HG03469 (cell line): Measurements from ENCODE around the gene GTPBP1.

Experiments
- ATAC-seq: cut with Tn5 transposase; IDR thresholded peaks from one replicate; pipeline ENCODE4 v1.9.1; 2021; ENCODE audit warnings: mild to moderate bottlenecking, moderate library complexity, moderate number of reproducible peaks; ENCODE audit not compliant: unreplicated experiment

GTPBP1 gene

DNA sequence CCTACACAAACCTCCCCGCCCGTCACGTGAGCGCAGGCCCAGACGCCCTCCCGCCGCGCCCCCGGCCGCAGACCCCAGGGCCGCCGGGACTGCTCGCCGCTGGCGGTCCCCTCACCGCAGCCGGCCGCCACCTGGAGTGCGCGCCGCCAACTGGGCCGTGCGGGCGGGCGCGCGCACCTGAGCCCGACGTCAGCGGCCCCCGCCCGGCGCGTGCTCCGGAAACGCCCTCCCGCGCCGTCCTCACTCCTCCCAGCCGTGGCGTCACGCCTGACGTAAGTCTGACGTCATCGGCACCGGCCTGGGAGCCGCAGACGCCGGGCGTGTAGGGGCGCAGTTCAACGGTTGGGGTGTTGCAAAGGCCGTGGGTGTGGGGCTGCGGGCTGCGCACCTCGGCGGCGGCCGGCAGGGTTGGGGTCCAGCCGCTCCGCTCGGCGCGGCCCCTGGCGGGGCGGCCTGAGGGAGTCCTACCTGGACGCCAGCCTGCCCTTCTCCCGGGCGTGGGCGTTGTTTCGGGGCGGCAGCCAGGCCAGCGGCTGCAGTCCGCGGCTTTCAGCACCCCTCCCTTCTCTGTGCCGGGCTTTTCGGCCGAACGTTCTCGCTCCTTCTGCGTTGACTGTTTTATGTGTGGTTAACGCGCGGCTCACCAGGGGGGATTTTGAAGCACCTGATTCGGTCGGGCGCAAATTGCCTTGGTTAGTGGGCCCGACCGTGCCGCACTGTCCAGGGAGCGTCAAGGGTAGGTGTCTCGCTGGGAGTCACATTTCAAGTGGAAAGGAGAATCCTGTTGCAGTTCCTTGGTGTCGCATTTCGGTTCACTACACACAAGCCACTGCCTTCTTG, 4.7 kb upstream of the GTPBP1 start, which contains the start of gene JOSD1:
Gene JOSD1 (minus strand): TSS at position 155 of the 840 bp plus-strand sequence. CDS start 956 bp downstream, outside the sequence.
- peak; percentile 21 for ATAC-seq

DNA sequence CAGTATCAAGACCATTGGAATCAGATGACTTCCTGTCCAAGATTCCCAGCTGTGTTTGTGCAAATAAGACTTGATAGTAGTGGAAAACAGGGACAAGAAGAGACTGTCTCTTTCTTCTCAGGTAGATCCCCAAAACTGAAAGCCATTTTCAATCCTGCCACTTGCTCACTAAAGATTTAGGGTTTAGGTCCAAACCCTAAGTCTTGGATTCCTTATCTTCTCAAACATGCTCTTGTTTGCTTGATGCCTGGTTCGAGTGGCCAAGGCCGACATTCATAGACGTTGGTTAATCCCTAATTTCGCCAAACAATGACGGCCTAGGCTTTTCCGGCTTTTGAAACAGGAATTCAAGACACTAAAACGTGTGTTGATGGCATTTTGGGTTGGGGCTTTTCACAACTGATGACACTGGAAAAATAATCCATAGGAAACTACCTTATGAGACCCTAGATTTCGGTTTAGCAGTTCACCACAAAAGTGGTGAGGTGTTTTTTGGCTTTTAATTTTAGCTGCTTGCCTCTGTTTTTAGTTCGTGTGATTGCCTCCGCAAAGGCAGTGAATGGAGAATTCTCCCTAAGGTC, 1.0 kb upstream of the GTPBP1 start:
- ATAC-seq, result no peak

- peak; percentile 4 for ATAC-seq
Measured at GRCh38 chr22:38706101-38706900, 557 bp downstream of the GTPBP1 start.

DNA sequence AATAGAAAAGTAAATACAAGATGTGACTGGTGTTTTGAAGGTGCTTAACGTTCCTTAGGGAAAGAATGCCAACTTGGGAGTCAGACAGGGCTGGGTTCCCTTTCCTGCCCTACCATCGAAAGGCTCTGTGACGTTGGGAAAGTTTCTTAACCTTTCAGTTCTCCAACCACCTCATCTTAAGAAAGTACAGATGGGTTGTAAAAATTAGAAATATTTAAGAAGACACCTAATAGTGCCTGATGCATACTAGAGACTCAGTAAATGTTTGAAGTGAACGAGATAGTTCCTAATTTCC, 1.1 kb downstream of the GTPBP1 start:
- no peak for ATAC-seq

DNA sequence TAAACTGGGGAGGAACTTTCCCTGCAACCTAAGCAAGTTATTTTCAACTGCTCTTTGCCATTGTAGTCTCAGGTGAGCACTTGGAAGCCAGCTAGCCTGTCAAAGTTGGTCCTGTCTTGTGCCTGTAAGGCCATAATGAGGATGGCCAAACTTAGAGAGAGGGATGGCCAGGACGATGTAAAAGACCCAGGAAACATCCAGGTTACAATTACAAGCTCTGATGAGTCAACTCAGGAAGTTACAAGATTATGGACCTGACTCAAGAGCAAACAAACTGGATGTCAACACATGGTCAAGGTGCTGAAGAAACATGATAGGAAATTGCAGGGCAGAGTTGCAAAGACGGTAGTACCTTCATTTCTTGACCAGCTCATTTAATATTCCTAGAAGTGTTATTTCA, 1.6 kb downstream of the GTPBP1 start:
- ATAC-seq, result no peak

GRCh38 chr22:38707984-38708383, 2.2 kb downstream of the GTPBP1 start:
- ATAC-seq, result no peak

GRCh38 chr22:38709306-38709705, 3.6 kb downstream of the GTPBP1 start:
- no peak for ATAC-seq

DNA sequence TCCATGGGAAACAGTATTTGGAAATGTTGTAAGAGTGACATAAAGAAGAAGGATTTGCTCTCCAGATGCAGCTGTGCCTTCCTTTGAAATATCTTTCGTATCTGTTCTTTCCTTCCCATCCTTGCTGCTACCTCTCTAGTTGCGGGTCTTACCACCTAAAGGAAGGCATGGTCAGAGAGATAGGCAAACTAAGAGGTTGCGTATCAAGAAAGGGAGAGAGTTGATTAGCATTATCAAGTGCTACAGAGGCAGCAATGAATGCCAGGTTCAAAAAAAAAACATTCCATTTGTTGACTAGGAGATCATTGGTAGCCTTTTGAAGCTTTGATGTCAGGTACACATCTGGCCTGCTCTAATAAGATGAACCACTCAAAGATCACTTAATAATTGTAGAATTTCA, 4.6 kb downstream of the GTPBP1 start:
- no peak for ATAC-seq

GRCh38 chr22:38710866-38711265, 5.1 kb downstream of the GTPBP1 start:
- no peak for ATAC-seq

GRCh38 chr22:38712486-38713207, 6.9 kb downstream of the GTPBP1 start:
- ATAC-seq, result no peak

- no peak for ATAC-seq
Measured at GRCh38 chr22:38713921-38714320, 8.2 kb downstream of the GTPBP1 start.

DNA sequence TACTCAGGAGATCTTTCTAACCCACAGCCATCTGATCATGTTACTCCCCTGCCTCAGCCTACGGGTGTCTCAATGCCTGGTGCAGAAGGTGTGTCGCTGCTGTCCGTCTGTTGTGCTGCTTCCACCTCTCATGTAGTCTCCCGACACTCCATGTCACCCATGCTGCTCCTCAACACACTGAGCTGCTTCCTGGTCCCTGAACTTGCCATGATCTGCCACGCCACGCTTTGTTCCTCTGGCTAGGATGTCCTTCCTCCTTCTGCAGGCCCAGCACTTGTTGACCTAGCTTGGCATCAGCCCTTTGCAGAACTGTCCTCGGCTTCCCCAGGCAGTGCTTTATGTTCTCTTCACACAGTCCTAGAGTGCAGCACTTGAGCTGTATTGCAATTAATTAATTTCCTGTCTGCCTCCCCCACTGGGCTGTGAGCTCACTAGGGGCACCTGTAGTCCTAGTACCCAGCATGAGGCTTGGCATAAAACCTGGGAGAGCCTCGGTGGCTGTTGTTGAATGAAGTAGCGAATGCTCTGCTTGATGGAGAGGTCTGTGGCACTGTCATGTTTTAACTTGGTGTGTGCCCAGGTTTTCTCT, 9.5 kb downstream of the GTPBP1 start:
- no peak for ATAC-seq

GRCh38 chr22:38715852-38716251, 10.1 kb downstream of the GTPBP1 start:
- no peak for ATAC-seq

DNA sequence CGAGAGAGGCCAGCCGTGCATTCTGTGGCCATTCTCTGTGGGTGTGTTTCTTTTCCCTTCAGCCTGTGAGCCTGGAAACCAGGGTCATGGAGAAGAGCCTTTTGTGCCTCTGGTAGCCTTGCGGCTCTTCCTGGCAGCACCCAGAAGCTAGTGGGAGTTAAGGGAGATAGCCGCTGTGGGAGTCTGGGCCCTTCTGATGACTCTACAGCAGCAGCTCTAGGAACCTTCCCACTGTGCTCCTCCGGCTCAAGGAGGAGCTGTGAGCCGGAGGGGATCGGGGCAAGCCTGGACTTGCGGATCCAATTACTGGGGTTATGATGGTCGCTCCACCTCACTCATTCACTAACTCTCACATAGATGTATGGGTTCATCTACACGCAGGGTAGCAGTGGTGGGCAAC, 10.5 kb downstream of the GTPBP1 start:
- ATAC-seq, result no peak

- ATAC-seq, result no peak
Measured at GRCh38 chr22:38716826-38717225, 11.1 kb downstream of the GTPBP1 start.

DNA sequence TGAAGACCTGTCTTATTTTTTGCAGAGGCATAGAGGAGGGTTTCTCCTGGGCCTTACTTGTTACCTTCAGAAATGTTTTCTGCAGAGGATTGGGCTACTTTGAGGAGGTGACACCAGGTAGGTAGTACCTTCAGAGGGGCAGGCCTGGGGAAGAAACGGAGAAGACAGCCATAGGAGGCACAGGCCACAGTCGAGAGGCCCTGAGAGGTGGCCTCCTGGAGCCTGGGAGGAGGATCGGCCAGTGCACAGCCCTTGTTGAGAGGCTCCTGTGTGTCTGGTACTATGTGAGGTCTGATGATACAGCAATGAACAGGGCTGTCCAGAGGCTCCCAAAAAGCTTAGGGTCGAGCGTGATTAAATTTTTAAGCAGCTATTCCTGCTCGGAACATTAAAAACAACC, 11.5 kb downstream of the GTPBP1 start:
- ATAC-seq, result no peak

- ATAC-seq, result no peak
Measured at GRCh38 chr22:38718414-38718813, 12.7 kb downstream of the GTPBP1 start.

- ATAC-seq, result no peak
Measured at GRCh38 chr22:38719196-38719595, 13.5 kb downstream of the GTPBP1 start.

- ATAC-seq, result no peak
Measured at GRCh38 chr22:38720350-38720749, 14.6 kb downstream of the GTPBP1 start.

GRCh38 chr22:38721551-38721950, 15.8 kb downstream of the GTPBP1 start:
- no peak for ATAC-seq

DNA sequence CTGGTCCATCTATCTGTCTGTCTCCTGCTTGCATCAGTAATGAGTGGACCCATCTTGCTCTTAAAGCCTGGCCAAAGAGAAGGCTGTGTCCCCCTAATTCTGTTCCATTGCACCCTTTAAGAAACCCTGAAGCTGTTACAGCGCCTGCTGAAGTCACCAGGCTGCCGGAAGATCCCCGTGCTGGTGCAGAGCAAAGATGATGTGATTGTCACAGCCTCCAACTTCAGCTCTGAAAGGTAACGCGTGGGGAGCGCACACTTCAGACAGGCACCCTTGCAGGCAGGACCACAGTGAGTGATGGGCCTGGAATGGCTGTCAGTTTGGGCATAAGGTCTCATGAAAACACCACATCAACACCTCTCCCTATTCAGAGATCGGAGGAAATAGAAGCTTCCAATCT, 18.4 kb downstream of the GTPBP1 start:
- no peak for ATAC-seq
